Peyer's patch (tissue), 4 donors: ENCODE results near the gene MEG3. TPM values are rescaled to one million over a fixed set of nuclear protein-coding genes. Genes with fewer than 3 reads are reported as not detected.

Experiments used
- DNase-seq, 3 donors: peaks; one replicate each; pipeline ENCODE4 v3.0.0-alpha.2; 2017 to 2019
- H3K27ac ChIP-seq, 4 donors: fragments of 200-600 bp; sonication (generic); one replicate each; pipeline ENCODE4 v1.5.1; 2016 to 2019
- H3K27me3 ChIP-seq, 2 donors: fragments of 200-600 bp; sonication (generic); one replicate each; pipeline ENCODE4 v1.5.1; 2019
- H3K36me3 ChIP-seq, 3 donors: fragments of 200-600 bp; sonication (generic); one replicate each; pipeline ENCODE4 v1.5.1; 2016 to 2019
- H3K4me1 ChIP-seq, 4 donors: fragments of 200-600 bp; sonication (generic); one replicate each; pipeline ENCODE4 v1.5.1; 2016 to 2019
- H3K4me3 ChIP-seq, 4 donors: fragments of 200-600 bp; sonication (generic); 1 replicate in 3 of 4; 2 replicates in 1 of 4; pipeline ENCODE4 v1.5.1; 2016 to 2019; ENCODE audit warnings: mild to moderate bottlenecking in 1 of 4
- H3K9me3 ChIP-seq, 4 donors: fragments of 200-600 bp; sonication (generic); one replicate each; pipeline ENCODE4 v1.5.1; 2016 to 2019; ENCODE audit warnings: mild to moderate bottlenecking in 1 of 4
- POLR2A ChIP-seq, 2 donors: fragments of 450-650 bp; IDR thresholded peaks; one replicate each; pipeline ENCODE4 v1.5.1; 2017; ENCODE audit warnings: antibody characterized with exemption in 2 of 2, mild to moderate bottlenecking in 2 of 2, moderate library complexity in 2 of 2
- total RNA-seq, 4 donors: library from RNA; depleted of rRNA; stranded (reverse); fragments of >200 nt; gene quantifications; one replicate each; pipeline ENCODE4 v1.1.0, GENCODE V29; 2016
- TF ChIP-seq, protein P1 (sequence below), 6 experiments: fragments of 450-650 bp in 4 of 6; fragments of 200-600 bp in 2 of 6; sonication (generic) in 1 of 6; IDR thresholded peaks; one replicate each; pipeline ENCODE4 v1.5.1; 2017 to 2019; ENCODE audit warnings: antibody characterized with exemption in 6 of 6, mild to moderate bottlenecking in 3 of 6, moderate library complexity in 1 of 6

MEG3 gene
- total RNA-seq, 4 donors from 2014 or later = 5.8 to 135 (median 33.8) TPM

- Histone ChIP-seq H3K27ac (no peak overlapping the region), H3K4me1 (no peaks in the 10 kb centered on the region), H3K9me3 (no peaks in the 10 kb centered on the region), H3K4me3 (no peak overlapping the region), H3K27me3 (no peaks in the 10 kb centered on the region), H3K36me3 (no peaks in the 10 kb centered on the region)
- TF ChIP-seq, protein P1, sequence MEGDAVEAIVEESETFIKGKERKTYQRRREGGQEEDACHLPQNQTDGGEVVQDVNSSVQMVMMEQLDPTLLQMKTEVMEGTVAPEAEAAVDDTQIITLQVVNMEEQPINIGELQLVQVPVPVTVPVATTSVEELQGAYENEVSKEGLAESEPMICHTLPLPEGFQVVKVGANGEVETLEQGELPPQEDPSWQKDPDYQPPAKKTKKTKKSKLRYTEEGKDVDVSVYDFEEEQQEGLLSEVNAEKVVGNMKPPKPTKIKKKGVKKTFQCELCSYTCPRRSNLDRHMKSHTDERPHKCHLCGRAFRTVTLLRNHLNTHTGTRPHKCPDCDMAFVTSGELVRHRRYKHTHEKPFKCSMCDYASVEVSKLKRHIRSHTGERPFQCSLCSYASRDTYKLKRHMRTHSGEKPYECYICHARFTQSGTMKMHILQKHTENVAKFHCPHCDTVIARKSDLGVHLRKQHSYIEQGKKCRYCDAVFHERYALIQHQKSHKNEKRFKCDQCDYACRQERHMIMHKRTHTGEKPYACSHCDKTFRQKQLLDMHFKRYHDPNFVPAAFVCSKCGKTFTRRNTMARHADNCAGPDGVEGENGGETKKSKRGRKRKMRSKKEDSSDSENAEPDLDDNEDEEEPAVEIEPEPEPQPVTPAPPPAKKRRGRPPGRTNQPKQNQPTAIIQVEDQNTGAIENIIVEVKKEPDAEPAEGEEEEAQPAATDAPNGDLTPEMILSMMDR (IDR thresholded peaks at IDR 0.05) = no peak
- no peak for TF ChIP-seq POLR2A (IDR thresholded peaks at IDR 0.05)
- DNase-seq = no peak
Measured at GRCh38 chr14:100834794-100835547, 9.1 kb downstream of the MEG3 start.

DNA sequence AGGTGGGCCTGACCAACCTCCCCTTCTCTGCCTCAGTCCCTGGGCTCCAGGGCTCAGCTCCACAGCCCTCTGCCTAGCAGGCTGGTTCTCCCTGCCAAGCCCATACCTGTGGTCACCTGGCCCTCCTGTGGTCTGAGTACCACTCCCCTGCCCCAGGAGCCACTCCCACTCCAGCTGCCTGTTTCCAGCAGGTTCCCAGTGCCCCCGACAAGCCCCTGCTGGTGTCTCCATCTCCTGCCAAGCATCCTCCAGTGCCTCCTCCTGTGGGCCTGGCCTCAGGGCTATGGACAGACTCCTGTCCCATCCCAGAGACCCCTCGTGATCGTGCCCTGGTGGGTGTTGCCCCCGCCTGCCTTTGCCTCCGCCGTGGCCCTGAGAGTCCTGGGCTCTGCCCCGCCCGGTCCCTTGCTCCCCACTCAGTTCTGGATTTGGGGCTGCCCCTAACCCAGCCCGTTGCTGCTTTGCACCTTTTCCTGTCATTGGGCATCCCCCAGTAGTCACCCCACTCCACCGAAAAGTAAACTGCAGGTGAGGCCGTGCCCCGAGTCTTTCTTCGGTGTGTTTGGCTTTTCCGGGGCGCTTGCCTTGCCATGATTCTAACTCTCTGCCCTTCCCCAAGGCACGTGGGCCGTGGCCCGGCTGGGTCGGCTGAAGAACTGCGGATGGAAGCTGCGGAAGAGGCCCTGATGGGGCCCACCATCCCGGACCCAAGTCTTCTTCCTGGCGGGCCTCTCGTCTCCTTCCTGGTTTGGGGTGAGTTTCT is 9.8 kb downstream of the MEG3 start:
- Histone ChIP-seq H3K36me3 (no peaks in the 10 kb centered on the region), H3K27me3 (no peaks in the 10 kb centered on the region), H3K4me3 (no peak overlapping the region), H3K27ac (no peak overlapping the region), H3K9me3 (no peaks in the 10 kb centered on the region), H3K4me1 (no peaks in the 10 kb centered on the region)
- no peak for DNase-seq
- TF ChIP-seq, protein P1 (IDR thresholded peaks at IDR 0.05) = no peak
- TF ChIP-seq POLR2A (IDR thresholded peaks at IDR 0.05) = no peak

- Histone ChIP-seq H3K36me3 (no peaks in the 10 kb centered on the region), H3K9me3 (no peaks in the 10 kb centered on the region), H3K4me3 (no peak overlapping the region), H3K27me3 (no peaks in the 10 kb centered on the region), H3K4me1 (no peaks in the 10 kb centered on the region), H3K27ac (no peak overlapping the region)
- TF ChIP-seq, protein P1 (IDR thresholded peaks at IDR 0.05) = no peak
- no peak for TF ChIP-seq POLR2A (IDR thresholded peaks at IDR 0.05)
- no peak for DNase-seq
Measured at GRCh38 chr14:100836311-100836805, 10.4 kb downstream of the MEG3 start.

DNA sequence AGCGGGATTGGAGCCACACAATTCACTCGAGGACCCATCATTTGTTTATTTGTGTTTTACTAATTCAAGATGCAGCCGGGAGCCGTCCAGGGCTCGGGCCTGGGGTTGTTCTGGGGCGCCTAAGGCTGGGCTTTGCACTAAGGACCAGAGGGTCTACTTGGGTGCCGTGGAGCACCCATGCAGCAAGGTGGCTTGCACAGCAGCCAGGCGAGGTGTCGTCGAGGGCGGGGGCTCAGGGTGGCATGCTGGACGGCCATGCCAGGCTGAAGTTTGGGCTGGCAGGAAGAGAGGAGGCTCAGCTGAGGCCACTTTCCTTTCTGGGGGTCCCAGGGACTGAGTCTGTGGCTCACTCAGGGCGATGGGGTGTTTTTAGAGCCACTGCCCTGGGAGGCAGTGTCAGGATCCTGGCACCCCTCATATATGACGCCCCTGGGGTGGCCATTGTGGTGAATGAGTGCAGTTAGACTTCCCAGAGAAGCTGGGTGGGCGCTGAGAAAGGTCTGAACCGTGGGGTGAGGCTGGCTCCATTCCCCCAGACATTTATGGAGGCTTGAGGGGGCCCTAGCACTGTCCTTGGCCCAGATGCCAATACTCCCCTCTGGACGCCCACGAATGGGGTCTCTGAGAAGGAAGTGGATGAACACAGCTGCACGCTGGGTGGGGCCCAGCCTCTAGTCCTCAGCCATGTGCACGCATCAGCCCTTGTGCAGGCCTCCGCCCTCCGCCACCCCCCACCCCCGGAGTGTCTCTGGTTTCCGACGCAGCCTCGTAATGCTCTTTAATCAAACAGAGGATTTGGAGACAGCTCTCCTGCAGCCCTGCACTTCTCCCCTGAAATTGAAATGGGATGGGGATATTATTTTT is 11.3 kb downstream of the MEG3 start:
- no peak overlapping the region for H3K4me3 ChIP-seq
- H3K9me3 ChIP-seq = no peaks in the 10 kb centered on the region
- no peak for DNase-seq
- TF ChIP-seq, protein P1 (IDR thresholded peaks at IDR 0.05) = no peak
- TF ChIP-seq POLR2A (IDR thresholded peaks at IDR 0.05) = no peak
- H3K36me3 ChIP-seq = no peaks in the 10 kb centered on the region
- H3K4me1 ChIP-seq = no peaks in the 10 kb centered on the region
- H3K27me3 ChIP-seq = no peaks in the 10 kb centered on the region
- no peak overlapping the region for H3K27ac ChIP-seq

DNA sequence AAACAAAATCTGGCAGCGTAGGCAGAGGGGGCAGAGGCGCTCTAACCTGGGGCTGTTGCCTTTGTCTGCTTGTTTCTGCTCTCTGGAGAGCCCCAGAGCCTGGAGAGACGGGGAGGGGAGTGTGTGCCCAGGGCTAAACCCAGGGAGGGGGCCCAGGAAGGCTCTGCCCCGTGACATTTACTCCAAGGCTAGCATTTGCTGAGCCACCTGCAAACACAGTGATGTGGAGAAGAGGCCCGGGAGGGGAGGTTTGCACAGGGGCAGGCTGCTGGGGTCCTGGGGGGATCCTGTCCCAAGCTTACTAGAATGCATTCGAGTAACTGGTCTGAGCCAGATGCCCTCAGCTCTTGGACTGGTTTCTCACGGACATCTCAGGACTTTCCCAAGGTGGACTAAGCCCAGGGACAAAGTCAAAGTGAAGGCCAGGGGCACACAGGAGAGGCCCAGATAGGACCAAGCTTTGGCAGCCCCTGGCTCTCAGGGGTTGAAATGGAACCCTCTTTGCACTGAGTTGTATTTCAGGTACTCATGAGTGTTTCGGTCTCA is 12.0 kb downstream of the MEG3 start:
- H3K4me1 ChIP-seq = no peaks in the 10 kb centered on the region
- no peaks in the 10 kb centered on the region for H3K9me3 ChIP-seq
- H3K27ac ChIP-seq = no peak overlapping the region
- TF ChIP-seq, protein P1 (IDR thresholded peaks at IDR 0.05) = no peak
- no peak for TF ChIP-seq POLR2A (IDR thresholded peaks at IDR 0.05)
- H3K4me3 ChIP-seq = no peak overlapping the region
- no peaks in the 10 kb centered on the region for H3K36me3 ChIP-seq
- DNase-seq = no peak
- H3K27me3 ChIP-seq = no peaks in the 10 kb centered on the region
